Ovary (tissue), 3 donors: ENCODE results near the gene GTF2IRD1.

ENCODE experiments used
- EP300 ChIP-seq: sonication (generic); formaldehyde crosslinking; IDR thresholded peaks from one replicate; pipeline ENCODE4 v1.6.1; 2017; ENCODE audit warnings: antibody characterized with exemption
- TF ChIP-seq, protein P1 (sequence below), 3 donors: fragments of 450-650 bp in 2 of 3; fragments of 200-600 bp in 1 of 3; IDR thresholded peaks; one replicate each; pipeline versions ENCODE4 v1.5.1 to v1.8.0; 2016 to 2022; ENCODE audit warnings: antibody characterized with exemption in 3 of 3, mild to moderate bottlenecking in 1 of 3
- donor health status: DM: no; HTN: no; CAD: no.

- TF ChIP-seq, protein P1, sequence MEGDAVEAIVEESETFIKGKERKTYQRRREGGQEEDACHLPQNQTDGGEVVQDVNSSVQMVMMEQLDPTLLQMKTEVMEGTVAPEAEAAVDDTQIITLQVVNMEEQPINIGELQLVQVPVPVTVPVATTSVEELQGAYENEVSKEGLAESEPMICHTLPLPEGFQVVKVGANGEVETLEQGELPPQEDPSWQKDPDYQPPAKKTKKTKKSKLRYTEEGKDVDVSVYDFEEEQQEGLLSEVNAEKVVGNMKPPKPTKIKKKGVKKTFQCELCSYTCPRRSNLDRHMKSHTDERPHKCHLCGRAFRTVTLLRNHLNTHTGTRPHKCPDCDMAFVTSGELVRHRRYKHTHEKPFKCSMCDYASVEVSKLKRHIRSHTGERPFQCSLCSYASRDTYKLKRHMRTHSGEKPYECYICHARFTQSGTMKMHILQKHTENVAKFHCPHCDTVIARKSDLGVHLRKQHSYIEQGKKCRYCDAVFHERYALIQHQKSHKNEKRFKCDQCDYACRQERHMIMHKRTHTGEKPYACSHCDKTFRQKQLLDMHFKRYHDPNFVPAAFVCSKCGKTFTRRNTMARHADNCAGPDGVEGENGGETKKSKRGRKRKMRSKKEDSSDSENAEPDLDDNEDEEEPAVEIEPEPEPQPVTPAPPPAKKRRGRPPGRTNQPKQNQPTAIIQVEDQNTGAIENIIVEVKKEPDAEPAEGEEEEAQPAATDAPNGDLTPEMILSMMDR (IDR thresholded peaks at IDR 0.05), result no peak
- TF ChIP-seq EP300, result no peak
Observed at GRCh38 chr7:74428023-74428422, 25.7 kb upstream of the GTF2IRD1 start.
